ENCODE results near the gene CEBPE.

CEBPE gene

DNA sequence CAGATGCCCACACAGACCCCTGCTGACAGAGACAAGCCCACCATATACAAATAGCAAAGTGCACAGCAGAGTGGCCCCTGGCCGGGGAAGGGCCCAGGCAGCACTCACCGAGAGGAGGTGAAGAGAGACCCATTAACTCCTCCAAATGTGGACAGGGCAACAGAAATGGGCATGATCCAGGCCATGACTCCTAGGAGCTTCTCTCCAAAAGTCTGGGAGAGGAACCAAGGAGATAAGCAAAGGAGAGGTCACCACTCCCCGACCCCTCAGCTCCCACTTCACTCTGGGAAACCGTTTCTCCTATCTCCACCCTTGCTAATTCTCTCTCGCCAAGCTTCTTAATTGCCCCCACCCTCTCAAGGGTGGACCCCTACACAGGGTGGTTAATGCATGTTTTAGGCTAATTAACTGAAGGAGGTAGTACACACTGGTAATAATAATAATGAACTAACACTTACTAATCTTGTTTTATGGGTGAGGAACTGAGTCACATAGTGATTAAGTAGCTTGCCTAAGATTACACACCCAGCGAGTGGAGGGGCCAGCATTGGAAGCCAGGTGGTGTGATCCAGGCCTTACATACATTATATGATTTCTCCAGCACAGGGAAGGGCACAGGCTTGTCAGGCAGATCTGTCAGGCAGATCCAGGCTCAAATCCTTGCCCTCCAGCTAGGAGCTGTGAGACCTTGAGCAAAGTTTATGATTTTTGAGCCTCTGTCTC is 18.9 kb upstream of the CEBPE start (continued):
- TF ChIP-seq TSHZ2 (CRISPR knock-in tag; IDR thresholded peaks at IDR 0.05) (no peak), TOX (CRISPR knock-in tag; IDR thresholded peaks at IDR 0.05; ENCODE audit: borderline replicate concordance) (no peak), ARNTL (CRISPR knock-in tag; IDR thresholded peaks at IDR 0.05; ENCODE audit: borderline replicate concordance, low read depth) (no peak)

DNA sequence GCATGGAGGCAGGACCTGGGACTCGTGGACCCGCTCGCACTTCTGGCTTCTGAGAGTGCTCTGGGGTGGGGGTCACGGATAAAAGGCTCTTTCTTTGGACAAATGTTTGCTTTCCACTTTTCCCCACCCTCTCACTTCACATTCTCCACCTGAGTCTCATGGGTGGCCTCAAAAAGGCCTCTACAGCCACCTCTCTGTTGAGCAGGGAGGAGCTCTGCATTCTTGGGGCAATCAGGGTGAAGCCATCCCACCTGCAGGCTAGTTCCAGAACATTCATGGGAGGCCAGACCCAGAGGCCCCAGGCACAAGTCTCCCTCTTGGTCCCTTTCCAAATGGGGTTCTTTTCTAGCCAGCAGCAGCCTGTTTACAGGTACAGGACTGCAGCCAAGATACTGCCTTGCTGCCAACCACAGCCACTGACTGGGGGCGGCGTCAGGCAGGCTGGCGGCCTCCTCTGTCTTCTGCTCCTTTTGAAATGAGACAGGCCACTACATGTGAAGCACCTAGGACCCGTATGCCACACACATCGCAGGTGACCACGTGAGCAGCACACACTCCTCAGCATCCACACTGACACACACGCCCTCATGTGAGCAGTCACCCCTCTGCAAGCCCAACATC is 18.2 kb upstream of the CEBPE start:
- no peak for ATAC-seq
- TF ChIP-seq CREB5 (CRISPR knock-in tag; IDR thresholded peaks at IDR 0.05; ENCODE audit: low read depth) (no peak), CSDC2 (CRISPR knock-in tag; IDR thresholded peaks at IDR 0.05) (no peak), TCF4 (CRISPR knock-in tag; IDR thresholded peaks at IDR 0.05; ENCODE audit: borderline replicate concordance) (no peak), TSHZ2 (CRISPR knock-in tag; IDR thresholded peaks at IDR 0.05) (no peak), PATZ1 (CRISPR knock-in tag; IDR thresholded peaks at IDR 0.05; ENCODE audit: borderline replicate concordance) (no peak), ESRRG (CRISPR knock-in tag; IDR thresholded peaks at IDR 0.05) (no peak), TOX (CRISPR knock-in tag; IDR thresholded peaks at IDR 0.05; ENCODE audit: borderline replicate concordance) (no peak), ZNF70 (CRISPR knock-in tag; IDR thresholded peaks at IDR 0.05) (no peak), ZNF8 (CRISPR knock-in tag; IDR thresholded peaks at IDR 0.05) (no peak), RARB (CRISPR knock-in tag; IDR thresholded peaks at IDR 0.05) (no peak), PPARA (CRISPR knock-in tag; IDR thresholded peaks at IDR 0.05; ENCODE audit: borderline replicate concordance) (no peak), BACH2 (CRISPR knock-in tag; IDR thresholded peaks at IDR 0.05; ENCODE audit: borderline replicate concordance) (no peak), POU6F1 (CRISPR knock-in tag; IDR thresholded peaks at IDR 0.05; ENCODE audit: borderline replicate concordance, low read depth) (no peak), ARNTL (CRISPR knock-in tag; IDR thresholded peaks at IDR 0.05; ENCODE audit: borderline replicate concordance, low read depth) (no peak), ZFP3 (CRISPR knock-in tag; IDR thresholded peaks at IDR 0.05) (no peak), ZNF565 (CRISPR knock-in tag; conservative IDR thresholded peaks at IDR 0.05; ENCODE audit: low read depth) (no peak), OSR1 (CRISPR knock-in tag; IDR thresholded peaks at IDR 0.05) (no peak), GLIS3 (CRISPR knock-in tag; IDR thresholded peaks at IDR 0.05) (no peak), SNAI2 (CRISPR knock-in tag; IDR thresholded peaks at IDR 0.05) (no peak)
- TF ChIP-seq, protein P1, sequence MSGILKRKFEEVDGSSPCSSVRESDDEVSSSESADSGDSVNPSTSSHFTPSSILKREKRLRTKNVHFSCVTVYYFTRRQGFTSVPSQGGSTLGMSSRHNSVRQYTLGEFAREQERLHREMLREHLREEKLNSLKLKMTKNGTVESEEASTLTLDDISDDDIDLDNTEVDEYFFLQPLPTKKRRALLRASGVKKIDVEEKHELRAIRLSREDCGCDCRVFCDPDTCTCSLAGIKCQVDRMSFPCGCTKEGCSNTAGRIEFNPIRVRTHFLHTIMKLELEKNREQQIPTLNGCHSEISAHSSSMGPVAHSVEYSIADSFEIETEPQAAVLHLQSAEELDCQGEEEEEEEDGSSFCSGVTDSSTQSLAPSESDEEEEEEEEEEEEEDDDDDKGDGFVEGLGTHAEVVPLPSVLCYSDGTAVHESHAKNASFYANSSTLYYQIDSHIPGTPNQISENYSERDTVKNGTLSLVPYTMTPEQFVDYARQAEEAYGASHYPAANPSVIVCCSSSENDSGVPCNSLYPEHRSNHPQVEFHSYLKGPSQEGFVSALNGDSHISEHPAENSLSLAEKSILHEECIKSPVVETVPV (CRISPR knock-in tag; IDR thresholded peaks at IDR 0.05), result no peak
